Measurements from ENCODE around the gene ASPN. TPM values are rescaled to one million over a fixed set of nuclear protein-coding genes. Genes with fewer than 3 reads are reported as not detected.

Gene ASPN
- total RNA-seq, 2 donors from 2014 or later, result not detected

GRCh38 chr9:92479346-92479745 is 3.0 kb downstream of the ASPN start:
- H3K36me3 Mint-ChIP-seq (ENCODE audit: low read depth), result peaks cover 2% of the 10 kb centered on the region
- ATAC-seq (no peak), DNase-seq (no peak)
- no peaks in the 10 kb centered on the region for H3K9me3 ChIP-seq (ENCODE audit: control insufficient read depth, low read length, poor library complexity, severe bottlenecking)
- H3K27me3 Mint-ChIP-seq, result peaks cover 5% of the 10 kb centered on the region
- no peak overlapping the region for H3K4me3 Mint-ChIP-seq
- no peak overlapping the region for H3K27ac Mint-ChIP-seq
- peaks cover 8% of the 10 kb centered on the region for H3K4me1 Mint-ChIP-seq

GRCh38 chr9:92478783-92479182 is 3.5 kb downstream of the ASPN start:
- H3K27me3 Mint-ChIP-seq, result peaks cover 5% of the 10 kb centered on the region
- H3K4me3 Mint-ChIP-seq, result no peak overlapping the region
- ATAC-seq, result no peak
- no peaks in the 10 kb centered on the region for H3K9me3 ChIP-seq (ENCODE audit: control insufficient read depth, low read length, poor library complexity, severe bottlenecking)
- H3K27ac Mint-ChIP-seq, result no peak overlapping the region
- DNase-seq, result no peak
- H3K36me3 Mint-ChIP-seq (ENCODE audit: low read depth), result peaks cover 2% of the 10 kb centered on the region
- peaks cover 8% of the 10 kb centered on the region for H3K4me1 Mint-ChIP-seq

GRCh38 chr9:92476962-92477361 is 5.3 kb downstream of the ASPN start:
- no peaks in the 10 kb centered on the region for H3K9me3 ChIP-seq (ENCODE audit: control insufficient read depth, low read length, poor library complexity, severe bottlenecking)
- peaks cover 4% of the 10 kb centered on the region for H3K36me3 Mint-ChIP-seq (ENCODE audit: low read depth)
- H3K4me1 Mint-ChIP-seq, result peaks cover 8% of the 10 kb centered on the region
- no peak overlapping the region for H3K27ac Mint-ChIP-seq
- H3K4me3 Mint-ChIP-seq, result no peak overlapping the region
- ATAC-seq (no peak), DNase-seq (no peak)
- H3K27me3 Mint-ChIP-seq, result peaks cover 5% of the 10 kb centered on the region

GRCh38 chr9:92474587-92474986 is 7.7 kb downstream of the ASPN start:
- no peak for DNase-seq

GRCh38 chr9:92468206-92468605 is 14.1 kb downstream of the ASPN start:
- Mint-ChIP-seq H3K27me3 (no peaks in the 10 kb centered on the region), H3K4me3 (no peak overlapping the region), H3K36me3 (ENCODE audit: low read depth) (peaks cover 2% of the 10 kb centered on the region), H3K4me1 (peaks cover 3% of the 10 kb centered on the region), H3K27ac (no peak overlapping the region)
- ATAC-seq (no peak), DNase-seq (no peak)
- H3K9me3 ChIP-seq (ENCODE audit: control insufficient read depth, low read length, poor library complexity, severe bottlenecking), result no peaks in the 10 kb centered on the region

More at GRCh38 chr9:92474587-92474986, 7.7 kb downstream of the ASPN start:
- Mint-ChIP-seq H3K27ac (no peak overlapping the region), H3K4me3 (no peak overlapping the region), H3K4me1 (peaks cover 3% of the 10 kb centered on the region), H3K27me3 (peaks cover 5% of the 10 kb centered on the region), H3K36me3 (ENCODE audit: low read depth) (peaks cover 4% of the 10 kb centered on the region)
- ATAC-seq, result no peak
- H3K9me3 ChIP-seq (ENCODE audit: control insufficient read depth, low read length, poor library complexity, severe bottlenecking), result no peaks in the 10 kb centered on the region

- no peak overlapping the region for H3K27ac Mint-ChIP-seq
- no peak for DNase-seq
- no peaks in the 10 kb centered on the region for H3K36me3 Mint-ChIP-seq (ENCODE audit: low read depth)
- ATAC-seq, result no peak
- H3K9me3 ChIP-seq (ENCODE audit: control insufficient read depth, low read length, poor library complexity, severe bottlenecking), result no peaks in the 10 kb centered on the region
- no peak overlapping the region for H3K4me3 Mint-ChIP-seq
- H3K27me3 Mint-ChIP-seq, result no peaks in the 10 kb centered on the region
- H3K4me1 Mint-ChIP-seq, result peaks cover 3% of the 10 kb centered on the region
Measured at GRCh38 chr9:92467511-92467910, 14.8 kb downstream of the ASPN start.

GRCh38 chr9:92467041-92467440 is 15.3 kb downstream of the ASPN start:
- H3K4me3 Mint-ChIP-seq, result no peak overlapping the region
- no peaks in the 10 kb centered on the region for H3K27me3 Mint-ChIP-seq
- no peaks in the 10 kb centered on the region for H3K9me3 ChIP-seq (ENCODE audit: control insufficient read depth, low read length, poor library complexity, severe bottlenecking)
- no peak for ATAC-seq
- H3K36me3 Mint-ChIP-seq (ENCODE audit: low read depth), result no peaks in the 10 kb centered on the region
- H3K4me1 Mint-ChIP-seq, result peaks cover 3% of the 10 kb centered on the region
- DNase-seq, result no peak
- no peak overlapping the region for H3K27ac Mint-ChIP-seq

GRCh38 chr9:92463984-92464383 is 18.3 kb downstream of the ASPN start:
- Mint-ChIP-seq H3K4me1 (peaks cover 3% of the 10 kb centered on the region), H3K27ac (no peak overlapping the region), H3K36me3 (ENCODE audit: low read depth) (no peaks in the 10 kb centered on the region), H3K27me3 (no peaks in the 10 kb centered on the region), H3K4me3 (no peak overlapping the region)
- H3K9me3 ChIP-seq (ENCODE audit: control insufficient read depth, low read length, poor library complexity, severe bottlenecking), result no peaks in the 10 kb centered on the region
- DNase-seq (no peak), ATAC-seq (no peak)

- no peak overlapping the region for H3K27ac Mint-ChIP-seq
- no peak overlapping the region for H3K4me3 Mint-ChIP-seq
- no peaks in the 10 kb centered on the region for H3K9me3 ChIP-seq (ENCODE audit: control insufficient read depth, low read length, poor library complexity, severe bottlenecking)
- DNase-seq (no peak), ATAC-seq (no peak)
- no peaks in the 10 kb centered on the region for H3K27me3 Mint-ChIP-seq
- H3K4me1 Mint-ChIP-seq, result peaks cover 3% of the 10 kb centered on the region
- H3K36me3 Mint-ChIP-seq (ENCODE audit: low read depth), result no peaks in the 10 kb centered on the region
Measured at GRCh38 chr9:92463387-92463786, 18.9 kb downstream of the ASPN start.

- Mint-ChIP-seq H3K27me3 (no peaks in the 10 kb centered on the region), H3K4me3 (no peak overlapping the region), H3K27ac (no peak overlapping the region), H3K4me1 (no peaks in the 10 kb centered on the region), H3K36me3 (ENCODE audit: low read depth) (no peaks in the 10 kb centered on the region)
- H3K9me3 ChIP-seq (ENCODE audit: control insufficient read depth, low read length, poor library complexity, severe bottlenecking), result no peaks in the 10 kb centered on the region
- DNase-seq (no peak), ATAC-seq (no peak)
Measured at GRCh38 chr9:92457576-92457975, 24.7 kb downstream of the ASPN start.

- DNase-seq, result no peak
- H3K9me3 ChIP-seq (ENCODE audit: control insufficient read depth, low read length, poor library complexity, severe bottlenecking), result no peaks in the 10 kb centered on the region
- no peaks in the 10 kb centered on the region for H3K36me3 Mint-ChIP-seq (ENCODE audit: low read depth)
- H3K4me1 Mint-ChIP-seq, result no peaks in the 10 kb centered on the region
- ATAC-seq, result no peak
- no peak overlapping the region for H3K27ac Mint-ChIP-seq
- H3K4me3 Mint-ChIP-seq, result no peak overlapping the region
- no peaks in the 10 kb centered on the region for H3K27me3 Mint-ChIP-seq
Measured at GRCh38 chr9:92455217-92455616, 27.1 kb downstream of the ASPN start.

- Mint-ChIP-seq H3K4me3 (no peak overlapping the region), H3K4me1 (no peaks in the 10 kb centered on the region), H3K36me3 (ENCODE audit: low read depth) (no peaks in the 10 kb centered on the region), H3K27me3 (no peaks in the 10 kb centered on the region), H3K27ac (no peak overlapping the region)
- ATAC-seq (no peak), DNase-seq (no peak)
- H3K9me3 ChIP-seq (ENCODE audit: control insufficient read depth, low read length, poor library complexity, severe bottlenecking), result no peaks in the 10 kb centered on the region
Measured at GRCh38 chr9:92446536-92446935, 35.8 kb downstream of the ASPN start.

GRCh38 chr9:92444841-92445240 is 37.5 kb downstream of the ASPN start:
- no peaks in the 10 kb centered on the region for H3K27me3 Mint-ChIP-seq

GRCh38 chr9:92440751-92441046 is 41.6 kb downstream of the ASPN start:
- DNase-seq, result no peak
- Mint-ChIP-seq H3K27me3 (no peaks in the 10 kb centered on the region), H3K4me3 (peak overlapping the region; percentile 71), H3K36me3 (ENCODE audit: low read depth) (no peaks in the 10 kb centered on the region), H3K27ac (peak overlapping the region; percentile 67), H3K4me1 (peaks cover 3% of the 10 kb centered on the region)
- ATAC-seq, result peak; percentile 21
- no peaks in the 10 kb centered on the region for H3K9me3 ChIP-seq (ENCODE audit: control insufficient read depth, low read length, poor library complexity, severe bottlenecking)

More at GRCh38 chr9:92444841-92445240, 37.5 kb downstream of the ASPN start:
- ATAC-seq (no peak), DNase-seq (no peak)
- Mint-ChIP-seq H3K27ac (no peak overlapping the region), H3K36me3 (ENCODE audit: low read depth) (no peaks in the 10 kb centered on the region), H3K4me3 (no peak overlapping the region), H3K4me1 (peaks cover 3% of the 10 kb centered on the region)
- H3K9me3 ChIP-seq (ENCODE audit: control insufficient read depth, low read length, poor library complexity, severe bottlenecking), result no peaks in the 10 kb centered on the region

Measured in T-helper 17 cell (primary cell).